ENCODE data around the gene GSE1. TPM values are rescaled to one million over a fixed set of nuclear protein-coding genes. Genes with fewer than 3 reads are reported as not detected.

The GSE1 gene
- total RNA-seq, 4 donors from 2014 or later = 46.7 to 144 (median 96.9) TPM

DNA sequence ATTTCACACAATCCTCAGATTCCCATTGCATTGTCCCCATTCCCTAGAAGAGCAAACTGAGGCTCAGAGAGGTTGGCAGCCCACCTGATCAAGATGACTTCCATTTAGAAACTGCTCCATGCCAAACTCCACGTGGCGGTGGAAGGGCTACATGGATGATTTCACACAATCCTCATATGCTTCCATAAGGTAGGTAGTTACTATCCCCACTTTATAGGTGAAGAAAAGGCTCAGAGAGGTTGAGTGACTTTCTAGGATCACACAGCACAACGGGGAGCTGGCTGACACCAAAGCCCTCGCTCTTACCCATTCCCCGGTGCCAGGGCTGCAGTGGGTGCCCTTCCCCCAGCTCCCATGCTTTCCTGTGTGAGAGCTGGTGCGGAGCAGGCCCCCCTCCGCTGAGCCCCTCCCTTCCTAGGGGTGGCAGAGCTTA lies 85.4 kb downstream of the GSE1 start:
- H3K27ac ChIP-seq = no peak overlapping the region
- peaks cover 13% of the 10 kb centered on the region for H3K4me1 ChIP-seq
- 85% methylated on average over 4 of the region's 7 CpGs for WGBS
- TF ChIP-seq, protein P1, sequence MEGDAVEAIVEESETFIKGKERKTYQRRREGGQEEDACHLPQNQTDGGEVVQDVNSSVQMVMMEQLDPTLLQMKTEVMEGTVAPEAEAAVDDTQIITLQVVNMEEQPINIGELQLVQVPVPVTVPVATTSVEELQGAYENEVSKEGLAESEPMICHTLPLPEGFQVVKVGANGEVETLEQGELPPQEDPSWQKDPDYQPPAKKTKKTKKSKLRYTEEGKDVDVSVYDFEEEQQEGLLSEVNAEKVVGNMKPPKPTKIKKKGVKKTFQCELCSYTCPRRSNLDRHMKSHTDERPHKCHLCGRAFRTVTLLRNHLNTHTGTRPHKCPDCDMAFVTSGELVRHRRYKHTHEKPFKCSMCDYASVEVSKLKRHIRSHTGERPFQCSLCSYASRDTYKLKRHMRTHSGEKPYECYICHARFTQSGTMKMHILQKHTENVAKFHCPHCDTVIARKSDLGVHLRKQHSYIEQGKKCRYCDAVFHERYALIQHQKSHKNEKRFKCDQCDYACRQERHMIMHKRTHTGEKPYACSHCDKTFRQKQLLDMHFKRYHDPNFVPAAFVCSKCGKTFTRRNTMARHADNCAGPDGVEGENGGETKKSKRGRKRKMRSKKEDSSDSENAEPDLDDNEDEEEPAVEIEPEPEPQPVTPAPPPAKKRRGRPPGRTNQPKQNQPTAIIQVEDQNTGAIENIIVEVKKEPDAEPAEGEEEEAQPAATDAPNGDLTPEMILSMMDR (IDR thresholded peaks at IDR 0.05) = no peak
- TF ChIP-seq EP300 (IDR thresholded peaks at IDR 0.05) (no peak), POLR2AphosphoS5 (IDR thresholded peaks at IDR 0.05) (no peak), POLR2A (IDR thresholded peaks at IDR 0.05) (no peak)
- DNase-seq (ENCODE audit: low spot score in 2 of 2) = no peak
- H3K9me3 ChIP-seq = no peaks in the 10 kb centered on the region
- no peaks in the 10 kb centered on the region for H3K36me3 ChIP-seq
- H3K4me3 ChIP-seq = no peak overlapping the region
- H3K27me3 ChIP-seq = peaks cover 15% of the 10 kb centered on the region

DNA sequence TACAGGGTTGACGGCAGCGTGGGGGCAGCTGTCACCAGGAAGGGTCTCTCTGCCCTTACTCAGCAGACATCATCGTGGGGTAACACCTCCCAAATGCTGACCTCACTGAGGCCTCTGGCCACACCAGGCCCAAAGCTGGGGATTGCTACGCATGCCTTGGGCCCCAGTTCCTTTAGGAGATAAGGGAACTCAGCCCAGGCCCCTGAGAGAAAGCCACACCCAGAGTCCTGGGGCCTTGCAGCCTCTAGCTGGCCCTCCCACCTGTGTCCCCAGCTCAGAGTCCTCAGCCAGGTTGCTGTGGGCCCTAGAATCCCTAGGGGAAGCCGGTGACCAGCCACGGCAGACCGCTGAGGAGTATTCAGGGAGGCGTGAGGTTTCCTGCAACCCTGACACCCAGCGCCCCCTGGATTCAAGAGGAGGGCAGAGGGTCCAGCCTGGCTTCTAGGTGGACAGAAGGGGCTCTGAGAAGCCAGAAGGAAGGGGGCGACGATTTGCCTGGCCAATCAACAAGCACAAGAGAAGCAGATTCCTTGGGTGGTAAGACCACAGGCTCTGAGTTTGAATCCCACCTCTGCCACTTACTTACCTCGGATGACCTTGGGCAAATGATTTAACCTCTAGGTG lies 85.9 kb downstream of the GSE1 start:
- peaks cover 13% of the 10 kb centered on the region for H3K4me1 ChIP-seq
- H3K36me3 ChIP-seq = no peaks in the 10 kb centered on the region
- no peaks in the 10 kb centered on the region for H3K9me3 ChIP-seq
- H3K4me3 ChIP-seq = no peak overlapping the region
- WGBS = 78% methylated on average over 4 of the region's 12 CpGs
- H3K27me3 ChIP-seq = peaks cover 15% of the 10 kb centered on the region
- no peak for DNase-seq (ENCODE audit: low spot score in 2 of 2)
- H3K27ac ChIP-seq = no peak overlapping the region
- TF ChIP-seq, protein P1 (IDR thresholded peaks at IDR 0.05) = no peak
- TF ChIP-seq POLR2A (IDR thresholded peaks at IDR 0.05) (no peak), POLR2AphosphoS5 (IDR thresholded peaks at IDR 0.05) (no peak), EP300 (IDR thresholded peaks at IDR 0.05) (no peak)

DNA sequence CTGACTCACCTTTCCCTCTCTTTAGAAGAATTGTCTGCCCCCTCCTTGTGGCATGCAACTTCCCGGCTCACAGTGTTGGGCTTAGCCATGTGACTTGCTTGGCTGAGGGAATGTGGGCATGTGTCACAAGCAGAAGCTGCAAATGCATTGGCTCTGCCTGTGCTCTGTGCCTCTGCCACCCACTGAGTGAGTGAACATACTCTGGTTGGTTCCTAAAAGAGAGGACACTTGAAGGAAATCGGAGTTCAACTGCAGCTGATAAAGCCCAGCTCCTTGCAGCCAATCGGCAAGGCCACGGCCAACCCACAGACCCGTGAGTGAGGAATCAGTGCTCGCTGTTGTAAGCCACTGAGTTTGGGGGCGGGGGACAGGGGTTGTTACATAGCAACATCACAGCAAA lies 86.5 kb downstream of the GSE1 start:
- 61% methylated on average over 7 of the region's 7 CpGs for WGBS
- Histone ChIP-seq H3K4me3 (no peak overlapping the region), H3K36me3 (no peaks in the 10 kb centered on the region), H3K27ac (no peak overlapping the region), H3K9me3 (no peaks in the 10 kb centered on the region), H3K27me3 (peaks cover 15% of the 10 kb centered on the region), H3K4me1 (peaks cover 13% of the 10 kb centered on the region)
- TF ChIP-seq POLR2AphosphoS5 (IDR thresholded peaks at IDR 0.05) (no peak), POLR2A (IDR thresholded peaks at IDR 0.05) (no peak), EP300 (IDR thresholded peaks at IDR 0.05) (no peak)
- TF ChIP-seq, protein P1 (IDR thresholded peaks at IDR 0.05) = no peak
- no peak for DNase-seq (ENCODE audit: low spot score in 2 of 2)

DNA sequence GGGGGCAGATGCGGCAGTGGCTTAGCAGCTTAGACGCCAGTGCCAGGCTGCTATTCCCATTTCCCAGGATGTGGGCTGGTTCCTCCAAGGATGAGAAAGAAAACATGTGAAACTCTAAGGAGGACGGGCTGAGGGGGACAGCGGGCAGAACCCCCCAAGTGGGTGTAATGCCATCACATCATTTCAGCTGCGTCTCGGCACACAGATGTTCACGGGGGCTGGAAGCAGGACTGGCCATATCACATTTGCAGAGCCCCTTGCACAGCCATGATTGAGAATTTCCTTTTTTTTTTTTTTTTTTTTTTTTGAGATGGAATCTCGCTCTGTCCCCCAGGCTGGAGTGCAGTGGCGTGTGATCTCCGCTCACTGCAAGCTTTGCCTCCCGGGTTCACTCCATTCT lies 90.9 kb downstream of the GSE1 start:
- H3K9me3 ChIP-seq = no peaks in the 10 kb centered on the region
- H3K27me3 ChIP-seq = no peaks in the 10 kb centered on the region
- no peaks in the 10 kb centered on the region for H3K36me3 ChIP-seq
- no peak for DNase-seq (ENCODE audit: low spot score in 2 of 2)
- no peak overlapping the region for H3K27ac ChIP-seq
- H3K4me3 ChIP-seq = no peak overlapping the region
- TF ChIP-seq POLR2AphosphoS5 (IDR thresholded peaks at IDR 0.05) (no peak), EP300 (IDR thresholded peaks at IDR 0.05) (no peak), POLR2A (IDR thresholded peaks at IDR 0.05) (no peak)
- TF ChIP-seq, protein P1 (IDR thresholded peaks at IDR 0.05) = no peak
- WGBS = 87% methylated on average over 11 of the region's 11 CpGs
- H3K4me1 ChIP-seq = no peaks in the 10 kb centered on the region

DNA sequence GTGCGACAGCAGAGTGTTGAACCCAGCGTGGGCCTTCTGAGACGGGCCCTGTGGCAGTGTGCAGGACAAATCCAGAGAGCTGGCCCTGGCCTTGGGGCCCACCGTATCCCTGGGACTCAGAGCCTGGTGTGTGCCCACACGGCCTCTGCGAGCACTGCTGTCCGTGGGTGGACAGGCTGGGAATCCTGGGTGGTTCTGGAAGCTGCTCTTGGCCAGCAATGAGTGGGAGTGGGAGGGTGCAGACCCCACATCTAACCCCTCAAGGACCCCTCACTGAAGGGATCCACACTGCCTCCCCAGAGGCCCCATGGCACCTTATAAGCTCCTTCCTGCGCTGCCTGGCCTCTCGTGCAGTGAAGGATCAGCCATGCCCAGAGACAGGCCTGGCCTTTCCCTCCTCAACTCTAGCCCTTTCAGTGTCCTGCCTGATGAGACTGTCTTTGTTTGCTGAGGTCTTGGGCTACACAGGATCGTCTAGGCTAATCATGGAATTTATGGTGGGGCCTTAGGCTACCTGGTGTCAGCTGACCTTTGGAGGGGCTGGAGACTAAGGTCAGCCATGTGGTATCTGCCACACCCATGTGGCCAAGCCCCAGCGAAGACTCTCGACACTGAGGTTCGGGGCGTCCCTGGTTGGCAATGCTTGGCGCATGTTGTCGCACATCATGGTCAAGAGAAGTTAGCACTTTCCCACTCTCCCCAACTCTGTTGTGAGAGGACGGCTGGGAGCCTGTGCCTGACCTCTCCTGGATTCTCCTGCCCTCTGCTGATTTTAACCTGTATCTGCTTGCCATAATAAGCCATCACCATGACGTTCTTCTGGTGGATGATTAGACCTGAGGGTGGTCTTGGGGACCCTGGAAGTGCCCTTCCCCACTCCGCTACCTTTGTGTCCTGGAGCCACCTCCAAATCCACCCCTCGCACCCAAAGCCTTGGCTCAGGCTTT lies 92.1 kb downstream of the GSE1 start:
- WGBS = 85% methylated on average over 11 of the region's 20 CpGs
- Histone ChIP-seq H3K27me3 (no peaks in the 10 kb centered on the region), H3K4me3 (no peak overlapping the region), H3K9me3 (no peaks in the 10 kb centered on the region), H3K36me3 (peaks cover 4% of the 10 kb centered on the region), H3K27ac (no peak overlapping the region), H3K4me1 (no peaks in the 10 kb centered on the region)
- TF ChIP-seq, protein P1 (IDR thresholded peaks at IDR 0.05) = no peak
- no peak for TF ChIP-seq POLR2AphosphoS5 (IDR thresholded peaks at IDR 0.05)
- TF ChIP-seq POLR2A (IDR thresholded peaks at IDR 0.05) = no peak
- no peak for TF ChIP-seq EP300 (IDR thresholded peaks at IDR 0.05)
- no peak for DNase-seq (ENCODE audit: low spot score in 2 of 2)
